Right atrium auricular region (tissue), 2 donors: ENCODE data around the gene RFX5. TPM values are rescaled to one million over a fixed set of nuclear protein-coding genes. Genes with fewer than 3 reads are reported as not detected.

Experiments used
- DNase-seq: peaks from one replicate; pipeline ENCODE4 v3.0.0-alpha.2; 2019; ENCODE audit warnings: low spot score
- H3K27ac ChIP-seq, 2 donors: fragments of 200-600 bp; sonication (generic); 1 replicate in 1 of 2; 2 replicates in 1 of 2; pipeline ENCODE4 v1.5.1; 2016 to 2019
- H3K27me3 ChIP-seq, 2 donors: fragments of 200-600 bp; sonication (generic); one replicate each; pipeline versions ENCODE4 v1.5.1 to v1.6.0; 2017 to 2019
- H3K36me3 ChIP-seq: fragments of 200-600 bp; sonication (generic); one replicate; pipeline ENCODE4 v1.5.1; 2016
- H3K4me1 ChIP-seq, 2 donors: fragments of 200-600 bp; sonication (generic); one replicate each; pipeline versions ENCODE4 v1.5.1 to v1.6.0; 2017 to 2019
- H3K4me3 ChIP-seq, 2 donors: fragments of 200-600 bp; sonication (generic); 1 replicate in 1 of 2; 2 replicates in 1 of 2; pipeline ENCODE4 v1.5.1; 2017 to 2019; ENCODE audit warnings: mild to moderate bottlenecking in 1 of 2, moderate library complexity in 1 of 2
- H3K9me3 ChIP-seq, 2 donors: fragments of 200-600 bp; sonication (generic); one replicate each; pipeline ENCODE4 v1.5.1; 2019
- total RNA-seq, 2 donors: library from RNA; depleted of rRNA; stranded (reverse); fragments of >200 nt; gene quantifications; one replicate each; pipeline ENCODE4 v1.1.0, GENCODE V29; 2016
- TF ChIP-seq, protein P1 (sequence below), 2 donors: fragments of 200-600 bp; sonication (generic); IDR thresholded peaks; one replicate each; pipeline ENCODE4 v1.5.1; 2019; ENCODE audit warnings: antibody characterized with exemption in 2 of 2

The RFX5 gene
- total RNA-seq, 2 donors from 2014 or later = 17.9 to 20.2 TPM

DNA sequence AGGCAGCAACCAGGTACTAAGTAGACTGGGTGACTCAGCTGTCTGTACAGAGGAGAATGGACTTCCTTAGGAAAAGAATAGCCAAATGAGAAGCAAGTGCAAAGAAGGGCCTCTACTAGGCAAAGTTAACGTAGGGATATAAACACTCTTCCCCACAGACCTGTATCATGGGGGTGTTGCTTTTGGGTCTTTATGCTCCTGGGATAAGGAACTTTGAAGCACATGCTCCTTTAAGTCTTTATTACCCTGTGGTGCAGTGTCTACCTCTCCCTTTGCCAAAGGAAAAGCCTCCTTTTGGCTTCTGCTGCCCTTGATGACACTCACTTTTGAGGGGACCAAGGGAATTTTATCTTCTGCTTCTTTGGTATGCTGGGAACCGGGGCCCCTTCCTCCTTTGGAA lies 5.0 kb downstream of the RFX5 start:
- Histone ChIP-seq H3K27ac (no peak overlapping the region), H3K36me3 (peaks cover 34% of the 10 kb centered on the region), H3K4me1 (peaks cover 0 to 18% of the 10 kb centered on the region in 2 donors), H3K27me3 (no peaks in the 10 kb centered on the region), H3K9me3 (no peaks in the 10 kb centered on the region), H3K4me3 (no peak overlapping the region)
- DNase-seq = no peak
- TF ChIP-seq, protein P1, sequence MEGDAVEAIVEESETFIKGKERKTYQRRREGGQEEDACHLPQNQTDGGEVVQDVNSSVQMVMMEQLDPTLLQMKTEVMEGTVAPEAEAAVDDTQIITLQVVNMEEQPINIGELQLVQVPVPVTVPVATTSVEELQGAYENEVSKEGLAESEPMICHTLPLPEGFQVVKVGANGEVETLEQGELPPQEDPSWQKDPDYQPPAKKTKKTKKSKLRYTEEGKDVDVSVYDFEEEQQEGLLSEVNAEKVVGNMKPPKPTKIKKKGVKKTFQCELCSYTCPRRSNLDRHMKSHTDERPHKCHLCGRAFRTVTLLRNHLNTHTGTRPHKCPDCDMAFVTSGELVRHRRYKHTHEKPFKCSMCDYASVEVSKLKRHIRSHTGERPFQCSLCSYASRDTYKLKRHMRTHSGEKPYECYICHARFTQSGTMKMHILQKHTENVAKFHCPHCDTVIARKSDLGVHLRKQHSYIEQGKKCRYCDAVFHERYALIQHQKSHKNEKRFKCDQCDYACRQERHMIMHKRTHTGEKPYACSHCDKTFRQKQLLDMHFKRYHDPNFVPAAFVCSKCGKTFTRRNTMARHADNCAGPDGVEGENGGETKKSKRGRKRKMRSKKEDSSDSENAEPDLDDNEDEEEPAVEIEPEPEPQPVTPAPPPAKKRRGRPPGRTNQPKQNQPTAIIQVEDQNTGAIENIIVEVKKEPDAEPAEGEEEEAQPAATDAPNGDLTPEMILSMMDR (IDR thresholded peaks at IDR 0.05) = no peak

DNA sequence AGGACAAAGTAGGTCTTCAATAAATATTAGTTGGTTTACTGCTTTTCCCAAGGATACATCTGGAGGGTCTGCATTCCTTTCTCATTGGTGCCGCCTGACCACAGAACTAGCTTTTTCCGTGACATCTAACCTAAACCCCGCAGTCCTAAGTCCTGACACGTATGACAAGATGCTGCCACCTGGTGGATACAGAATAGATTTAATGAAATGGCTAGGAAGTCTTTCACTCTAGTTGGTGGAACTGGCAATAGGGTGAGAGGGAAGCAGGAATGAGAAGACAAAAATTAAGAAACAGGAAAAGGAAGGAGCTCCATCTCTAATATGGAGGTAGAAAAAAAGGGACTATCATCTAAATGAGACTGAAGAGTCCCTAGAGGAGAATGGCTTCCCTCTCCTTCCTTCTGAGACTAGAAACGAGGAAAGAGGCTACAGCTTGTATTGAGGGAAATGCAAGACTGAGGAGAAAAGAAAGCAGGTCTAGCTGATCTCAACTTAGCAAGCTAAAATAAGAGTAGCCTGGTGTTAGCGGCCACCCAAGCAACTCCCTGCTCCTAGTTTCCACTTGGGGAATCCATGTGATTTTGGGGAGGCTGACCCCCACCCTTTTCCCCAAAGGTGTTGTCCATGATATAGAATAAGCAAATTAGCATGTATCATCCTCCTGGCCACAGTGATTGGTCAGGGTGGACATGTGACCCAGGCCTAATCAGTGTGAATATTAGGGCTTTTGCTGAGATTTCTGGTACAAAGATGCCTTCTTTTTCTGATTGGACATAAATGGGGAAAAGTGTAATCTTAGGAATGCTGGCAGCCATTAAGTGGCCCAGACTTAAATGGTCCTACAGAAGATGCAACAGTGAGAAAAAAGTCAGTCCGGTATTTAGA lies 5.9 kb downstream of the RFX5 start:
- TF ChIP-seq, protein P1 (IDR thresholded peaks at IDR 0.05) = peak; percentile 61 to 79
- peaks cover 0 to 11% of the 10 kb centered on the region in 2 donors for H3K4me1 ChIP-seq
- H3K9me3 ChIP-seq = no peaks in the 10 kb centered on the region
- H3K27me3 ChIP-seq = no peaks in the 10 kb centered on the region
- no peak for DNase-seq
- peak overlapping the region in 1 of 2 donors; percentile 35 for H3K27ac ChIP-seq
- peaks cover 34% of the 10 kb centered on the region for H3K36me3 ChIP-seq
- H3K4me3 ChIP-seq = no peak overlapping the region

DNA sequence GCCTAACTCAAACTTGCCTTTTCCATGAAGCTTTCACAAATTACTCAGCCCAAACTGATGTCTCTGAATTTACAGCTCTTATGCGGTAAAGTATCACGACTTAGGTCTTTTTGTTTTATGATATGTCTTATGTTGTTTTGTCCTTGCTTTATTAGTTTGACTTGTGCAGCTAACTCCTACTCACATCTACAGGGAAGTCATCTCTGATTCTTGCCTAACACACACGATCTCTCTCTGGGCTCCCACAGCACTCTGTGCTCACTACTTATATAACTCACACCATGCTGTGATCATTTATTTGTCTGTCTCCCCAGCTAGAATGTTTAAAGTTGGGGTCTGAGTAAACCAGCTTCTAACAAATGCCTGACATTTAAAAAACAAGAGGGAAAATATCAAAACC lies 10.5 kb downstream of the RFX5 start:
- Histone ChIP-seq H3K4me1 (peaks cover 0 to 4% of the 10 kb centered on the region in 2 donors), H3K27ac (no peak overlapping the region), H3K27me3 (no peaks in the 10 kb centered on the region), H3K36me3 (no peaks in the 10 kb centered on the region), H3K4me3 (no peak overlapping the region), H3K9me3 (no peaks in the 10 kb centered on the region)
- no peak for DNase-seq
- TF ChIP-seq, protein P1 (IDR thresholded peaks at IDR 0.05) = no peak

DNA sequence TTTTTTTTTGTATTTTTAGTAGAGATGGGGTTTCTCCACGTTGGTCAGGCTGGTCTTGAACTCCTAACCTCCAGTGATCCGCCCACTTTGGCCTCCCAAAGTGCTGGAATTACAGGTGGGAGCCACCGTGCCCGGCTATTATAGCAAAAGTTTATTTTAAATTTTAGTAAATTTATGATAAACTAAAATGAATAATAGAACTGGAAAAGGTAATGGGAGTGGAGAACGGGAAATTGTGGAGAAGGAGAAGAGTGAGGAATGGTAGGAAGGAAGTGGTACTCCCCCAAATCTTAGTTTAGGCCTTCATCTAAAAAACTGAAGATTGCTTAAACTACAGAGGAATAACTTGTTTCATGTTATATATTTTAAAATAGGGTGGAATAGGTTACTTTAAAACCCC lies 12.2 kb downstream of the RFX5 start:
- Histone ChIP-seq H3K27ac (no peak overlapping the region), H3K27me3 (no peaks in the 10 kb centered on the region), H3K9me3 (no peaks in the 10 kb centered on the region), H3K4me3 (no peak overlapping the region), H3K4me1 (no peaks in the 10 kb centered on the region), H3K36me3 (no peaks in the 10 kb centered on the region)
- TF ChIP-seq, protein P1 (IDR thresholded peaks at IDR 0.05) = no peak
- DNase-seq = no peak

DNA sequence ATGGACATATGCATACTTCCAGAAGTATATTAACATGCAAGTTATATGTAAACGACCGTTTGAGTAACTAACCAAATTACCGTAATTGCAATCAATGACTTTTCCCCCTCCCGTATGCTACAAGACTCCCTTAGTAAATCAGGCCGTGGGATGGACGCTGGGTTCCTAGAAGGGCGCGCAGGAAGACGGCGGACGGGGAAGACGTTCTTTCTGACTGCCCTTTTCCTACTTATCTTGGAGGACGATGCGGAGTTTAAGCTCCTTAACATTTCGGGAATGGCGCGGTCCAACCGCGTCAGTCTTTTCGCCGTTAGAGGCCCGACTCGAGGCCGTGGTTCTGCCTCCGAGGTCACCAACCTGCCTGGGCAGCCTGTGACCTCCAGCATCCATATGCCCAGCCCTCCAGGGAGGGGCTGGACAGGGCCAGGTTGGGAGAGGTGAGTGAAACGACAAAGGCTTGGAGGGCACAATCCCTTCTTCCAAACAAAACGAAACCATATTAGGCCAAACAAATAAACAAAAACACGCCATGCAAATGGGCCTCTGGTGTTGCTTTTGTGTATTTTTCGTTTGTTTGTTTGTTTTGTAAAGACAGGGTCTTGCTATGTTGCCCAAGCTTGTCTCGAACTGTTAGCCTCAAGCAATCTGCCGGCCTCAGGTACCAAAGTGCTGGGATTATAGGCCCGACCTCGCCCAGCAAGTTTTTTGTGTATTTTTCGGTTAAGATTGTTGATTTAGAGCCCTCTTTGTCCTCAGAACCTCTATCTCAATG lies 19.0 kb downstream of the RFX5 start:
- no peaks in the 10 kb centered on the region for H3K9me3 ChIP-seq
- H3K36me3 ChIP-seq = peaks cover 21% of the 10 kb centered on the region
- peak overlapping the region; percentile 84 to 90 for H3K4me3 ChIP-seq
- no peaks in the 10 kb centered on the region for H3K27me3 ChIP-seq
- H3K27ac ChIP-seq = peak overlapping the region; percentile 91 to 93
- DNase-seq = no peak
- TF ChIP-seq, protein P1 (IDR thresholded peaks at IDR 0.05) = no peak
- H3K4me1 ChIP-seq = peaks cover 0 to 39% of the 10 kb centered on the region in 2 donors
